Fibroblast of the conjunctiva (primary cell): ENCODE results near the gene ANKRD26.
"Not testable (repeated sequence)": the region's sequence is repeated elsewhere in the genome, so short reads cannot be mapped to it uniquely, and the experiment has no call there.

Experiments
- DNase-seq: peaks from one replicate; pipeline ENCODE4 v3.0.0-alpha.2; 2010; ENCODE audit warnings: low read depth

ANKRD26 gene

DNA sequence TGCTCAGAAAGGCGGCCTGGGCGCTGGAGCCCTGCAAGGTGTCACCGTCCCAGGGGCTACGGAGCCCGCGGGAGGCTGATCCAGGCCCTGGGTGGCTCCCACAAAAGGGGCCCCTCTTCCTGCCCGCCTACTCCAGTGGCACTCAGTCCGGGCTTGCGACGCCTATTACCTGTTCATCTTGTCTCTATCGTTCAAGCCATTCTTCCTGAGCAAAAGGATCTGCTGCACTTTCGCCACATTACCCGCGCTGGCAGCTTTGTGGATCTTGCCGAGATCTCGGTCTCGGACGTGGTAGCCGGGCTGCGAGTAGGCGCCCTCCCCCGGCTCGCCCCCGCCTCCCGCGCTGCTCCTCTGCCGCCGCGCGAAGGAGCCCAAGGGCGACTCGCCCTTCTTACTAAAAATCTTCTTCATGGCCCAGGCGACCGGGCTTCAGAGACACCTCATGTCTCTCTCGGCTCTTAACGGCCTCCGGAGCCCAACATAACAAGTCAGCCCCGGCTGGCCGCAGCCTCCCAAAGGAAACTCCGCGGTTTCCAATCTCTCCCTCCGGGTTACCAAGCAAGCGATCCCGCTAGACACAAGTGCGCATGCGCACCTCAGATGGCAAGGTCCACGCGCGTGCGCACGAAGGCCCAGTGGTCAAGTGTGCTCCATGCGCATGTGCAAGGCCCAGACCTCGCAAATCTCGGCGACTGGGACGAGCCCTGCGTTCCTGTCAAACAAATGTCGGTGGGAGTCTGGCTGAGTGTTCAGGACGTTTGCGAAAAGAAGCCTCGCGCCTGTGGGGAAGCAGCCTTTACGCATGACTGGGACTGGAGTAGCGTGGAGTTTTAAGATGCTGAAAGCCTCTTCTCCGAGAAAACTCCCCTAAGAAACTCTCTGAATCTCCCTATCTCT is at the start of gene ANKRD26:
TSS of gene ANKRD26 (minus strand) at position 579 of the 897 bp plus-strand sequence. CDS start at position 411, 168 bp downstream.
- peak; percentile 97 for DNase-seq

DNA sequence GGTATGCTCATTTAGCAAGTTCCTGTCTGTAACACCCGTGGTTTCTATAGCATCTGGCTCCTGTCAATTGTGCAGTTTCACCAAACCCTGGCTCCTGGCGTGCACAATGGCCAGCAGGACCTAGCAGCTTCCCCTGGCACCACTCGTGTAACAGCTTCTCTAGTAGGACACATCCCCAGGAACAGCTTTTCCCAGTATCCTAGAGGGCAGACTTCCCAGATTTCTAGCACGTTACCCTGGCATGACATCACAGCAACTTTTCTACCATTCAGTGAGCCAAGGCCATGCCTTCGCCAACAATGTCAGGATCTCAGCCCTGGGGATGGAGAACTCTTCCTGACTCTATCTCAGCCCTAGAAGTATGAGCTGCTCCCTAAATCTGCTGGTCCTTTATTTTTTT is 47.4 kb upstream of the ANKRD26 start:
- no peak for DNase-seq

DNA sequence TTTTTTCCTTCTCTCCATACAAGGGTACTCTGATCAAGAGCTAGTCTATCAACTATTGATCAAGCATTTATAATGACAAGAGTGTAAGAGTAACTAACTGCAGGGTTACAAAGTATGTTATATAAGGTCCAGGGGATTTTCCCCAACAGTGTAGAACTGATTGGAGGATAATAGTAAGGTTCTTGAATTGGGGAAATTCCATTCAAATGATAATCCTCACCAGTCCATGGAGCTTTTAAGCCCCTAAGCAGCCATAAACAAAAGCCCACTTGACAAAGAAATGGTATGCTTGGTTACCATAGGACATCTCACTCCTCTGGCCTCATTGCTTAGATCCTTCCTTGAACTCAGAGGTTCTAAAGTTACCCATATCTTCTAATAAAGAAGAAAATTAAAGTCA is 45.6 kb upstream of the ANKRD26 start:
- no peak for DNase-seq

DNA sequence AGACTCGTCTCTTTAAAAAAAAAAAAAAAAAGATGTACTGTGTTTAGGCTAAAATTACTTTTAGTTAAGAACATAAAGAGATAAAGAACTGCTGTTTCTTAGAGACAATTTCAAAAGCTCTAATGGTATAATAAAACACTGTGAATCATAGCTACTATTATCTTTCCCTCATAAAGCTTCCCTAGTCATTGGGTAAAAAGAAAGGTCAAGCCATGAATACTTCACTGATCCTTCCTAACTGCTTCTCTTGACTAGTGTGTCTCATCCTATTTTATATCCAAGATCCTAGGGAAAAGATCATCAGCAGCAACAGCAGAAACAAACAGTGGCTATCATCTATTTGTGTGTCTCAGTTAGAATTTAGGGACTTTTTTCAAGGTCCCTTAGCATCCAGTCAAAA is 43.4 kb upstream of the ANKRD26 start:
- DNase-seq = no peak

DNA sequence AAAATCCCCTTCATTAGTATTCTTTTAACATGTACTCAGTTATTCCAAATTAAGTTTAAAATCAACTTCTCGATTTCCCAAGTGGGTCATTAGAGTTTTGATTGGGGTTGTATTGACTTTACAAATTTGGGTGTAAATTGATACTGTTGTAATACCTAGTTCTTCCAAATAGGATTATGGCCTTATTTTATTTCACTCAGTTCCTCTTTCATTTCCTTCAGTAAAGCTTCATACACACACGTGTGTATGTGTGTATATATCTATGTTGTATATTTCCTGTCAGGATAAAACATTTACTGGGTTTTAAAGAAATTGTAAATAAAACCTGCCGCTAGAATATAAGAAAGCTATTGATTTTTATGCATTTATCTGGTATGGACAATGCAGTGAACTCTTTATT is 38.0 kb upstream of the ANKRD26 start:
- no peak for DNase-seq

DNA sequence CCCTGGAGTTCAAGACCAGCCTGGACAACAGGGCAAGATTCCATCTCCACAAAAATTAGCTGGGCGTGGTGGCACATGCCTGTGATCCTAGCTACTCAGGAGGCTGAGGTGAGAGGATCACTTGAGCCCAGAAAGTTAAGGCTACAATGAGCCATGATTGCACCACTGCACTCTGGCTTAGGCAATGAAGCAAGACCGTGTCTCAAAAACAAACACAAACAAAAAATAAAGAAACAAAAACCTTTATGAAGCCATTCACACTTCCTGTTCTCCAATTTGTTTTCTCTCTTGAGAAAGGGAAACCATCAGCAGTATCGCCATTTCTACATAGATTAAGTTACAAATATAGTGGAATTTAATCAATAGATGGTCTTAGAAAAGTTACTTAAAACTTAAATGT is 34.1 kb upstream of the ANKRD26 start:
- DNase-seq = no peak

DNA sequence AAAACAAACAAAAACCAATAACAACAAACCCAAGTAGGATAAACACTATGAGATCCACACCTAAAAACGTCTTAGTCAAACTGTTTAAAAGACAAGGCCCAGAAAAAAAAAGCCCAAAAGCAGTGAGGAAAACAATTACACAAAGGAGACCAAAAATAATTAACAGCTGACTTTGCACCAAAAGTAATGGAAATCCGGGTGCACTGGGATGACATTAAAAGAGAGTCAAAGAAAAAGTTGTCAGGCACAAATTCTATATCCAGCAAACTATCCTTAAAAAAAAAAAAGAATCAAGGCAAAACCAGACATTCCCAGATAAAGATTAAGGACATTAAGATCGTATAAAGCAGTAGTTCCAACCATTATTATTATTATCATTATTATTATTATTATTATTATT is 7.9 kb upstream of the ANKRD26 start:
- DNase-seq = no peak

DNA sequence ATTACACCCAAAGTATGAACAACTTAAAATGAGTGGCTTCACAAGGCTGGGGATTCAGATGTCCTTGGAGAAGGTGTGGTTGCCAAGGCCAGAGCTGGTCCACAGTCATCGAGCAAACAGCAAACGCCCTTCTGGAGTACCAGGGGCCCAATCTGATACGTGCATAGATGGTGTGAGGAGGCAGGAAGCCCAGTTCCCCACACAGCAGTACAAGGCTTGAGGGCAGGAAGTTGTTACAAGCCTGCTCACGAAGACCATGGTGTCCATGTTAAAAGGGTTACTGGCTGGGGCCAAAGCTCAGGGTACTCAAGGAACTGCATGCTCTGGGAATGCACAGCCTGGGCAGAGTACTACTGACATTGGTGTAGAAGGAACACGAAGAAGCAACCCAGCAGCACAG is 4.6 kb upstream of the ANKRD26 start:
- DNase-seq = no peak

DNA sequence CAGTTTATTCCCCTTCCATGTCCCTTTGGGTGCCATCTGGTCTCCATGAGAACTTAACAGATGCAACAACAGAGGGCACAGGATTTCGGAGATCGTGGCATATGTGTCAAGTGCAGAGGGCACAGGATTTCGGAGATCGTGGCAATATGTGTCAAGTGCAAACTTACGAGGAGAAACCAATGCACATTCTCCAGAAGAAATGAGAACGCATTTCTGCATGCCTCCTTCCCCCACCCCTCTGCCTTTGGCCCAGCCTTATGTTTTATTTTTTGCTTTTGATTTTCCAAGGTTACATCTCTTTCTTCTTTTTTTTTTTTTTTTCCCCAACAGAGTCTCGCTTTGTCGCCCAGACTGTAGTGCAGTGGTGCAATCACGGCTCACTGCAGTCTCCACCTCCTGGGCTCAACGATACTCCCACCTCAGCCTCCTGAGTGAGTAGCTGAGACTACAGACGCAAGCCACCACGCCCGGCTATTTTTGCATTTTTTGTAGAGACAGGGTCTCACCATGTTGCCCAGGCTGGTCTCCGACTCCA is 586 bp upstream of the ANKRD26 start:
- DNase-seq = no peak

DNA sequence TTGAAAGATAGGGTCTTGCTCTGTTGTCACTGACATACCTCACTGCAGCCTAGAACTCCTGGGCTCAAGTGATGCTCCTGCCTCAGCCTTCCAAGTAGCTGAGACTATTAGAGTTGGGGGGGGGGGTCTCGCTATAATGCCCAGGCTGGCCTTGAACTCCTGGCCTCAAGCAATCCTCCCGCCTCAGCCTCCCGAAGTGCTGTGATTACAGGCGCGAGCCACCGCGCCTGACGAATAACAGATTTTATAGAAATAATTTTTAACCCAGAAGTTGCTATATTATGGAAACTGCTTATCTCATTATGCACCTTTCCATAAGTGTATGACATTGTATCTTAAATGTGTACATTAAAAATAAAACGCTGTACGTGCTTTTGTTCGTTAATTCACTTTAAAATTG is 846 bp downstream of the ANKRD26 start:
- no peak for DNase-seq

DNA sequence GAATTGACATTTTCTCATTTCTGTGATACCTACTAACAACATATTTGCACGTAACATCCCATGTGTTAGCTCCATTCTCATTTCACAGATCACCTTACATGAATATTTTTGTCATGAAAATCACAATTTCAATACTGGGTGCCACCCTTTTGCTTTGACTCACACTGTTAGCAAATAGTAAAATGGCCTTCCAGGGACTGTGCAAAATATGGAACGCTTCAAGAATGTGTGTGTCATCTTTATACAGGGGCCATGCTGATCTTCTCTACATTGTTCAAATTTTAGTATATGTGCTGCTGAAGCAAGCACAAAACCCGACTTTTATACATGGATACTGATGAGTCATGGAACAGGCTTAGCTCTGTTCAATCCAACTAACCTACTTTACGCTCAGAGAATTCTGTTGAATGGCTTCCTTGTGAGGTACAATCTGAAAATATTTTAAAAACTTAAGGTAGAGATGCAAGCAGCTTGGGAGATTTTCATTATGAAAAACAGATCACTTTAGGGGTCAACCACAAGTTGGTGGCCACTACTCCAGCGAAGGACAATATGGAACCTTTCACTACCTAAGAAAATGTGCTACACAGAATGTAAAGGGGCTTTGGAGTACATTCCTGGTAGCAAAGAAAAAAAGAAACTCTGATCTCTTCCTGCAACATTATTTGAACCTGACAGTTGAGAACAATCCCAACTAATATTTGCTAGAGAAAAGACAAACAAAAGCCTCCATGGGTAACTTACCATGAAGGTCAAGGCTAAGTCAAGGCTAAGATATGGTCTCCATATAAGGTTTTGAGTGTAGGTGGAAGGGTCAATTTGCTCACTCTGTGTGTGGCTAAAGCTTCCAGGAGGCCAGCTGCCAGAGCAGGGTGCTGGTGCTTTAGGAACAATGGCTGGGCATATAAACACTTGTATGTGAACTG is 11.9 kb downstream of the ANKRD26 start:
- no peak for DNase-seq

DNA sequence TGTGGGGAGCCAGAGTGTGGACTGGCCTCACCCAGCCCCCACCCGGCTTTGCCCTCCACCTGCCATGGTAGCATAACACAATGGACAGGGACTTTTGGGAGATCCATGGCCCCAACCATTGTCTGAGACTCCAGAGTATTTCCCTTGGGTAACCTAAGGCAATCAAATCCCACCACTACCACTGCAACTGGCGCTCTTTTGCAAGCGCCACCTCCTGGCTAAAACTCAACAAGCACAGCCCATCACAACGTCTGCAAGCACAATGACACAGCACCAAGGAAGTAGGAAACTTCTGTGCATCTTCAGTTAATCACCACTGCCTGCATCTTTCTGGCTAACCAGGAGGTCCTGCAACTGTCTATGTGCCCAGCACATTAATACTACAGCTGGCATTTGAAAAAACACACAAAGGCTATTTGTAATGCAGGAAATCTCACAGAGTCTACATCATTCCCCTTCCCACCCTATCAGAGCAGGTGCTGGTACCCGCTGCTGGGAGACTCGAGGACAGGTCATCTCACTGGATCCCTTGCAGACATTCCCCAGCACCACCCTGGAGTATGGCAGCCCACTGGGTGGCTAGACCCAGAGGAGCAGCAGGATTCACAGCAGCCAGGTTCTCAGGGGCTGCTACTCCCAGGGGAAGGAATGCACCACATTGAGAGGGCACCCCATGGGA is 27.7 kb downstream of the ANKRD26 start:
- no peak for DNase-seq

DNA sequence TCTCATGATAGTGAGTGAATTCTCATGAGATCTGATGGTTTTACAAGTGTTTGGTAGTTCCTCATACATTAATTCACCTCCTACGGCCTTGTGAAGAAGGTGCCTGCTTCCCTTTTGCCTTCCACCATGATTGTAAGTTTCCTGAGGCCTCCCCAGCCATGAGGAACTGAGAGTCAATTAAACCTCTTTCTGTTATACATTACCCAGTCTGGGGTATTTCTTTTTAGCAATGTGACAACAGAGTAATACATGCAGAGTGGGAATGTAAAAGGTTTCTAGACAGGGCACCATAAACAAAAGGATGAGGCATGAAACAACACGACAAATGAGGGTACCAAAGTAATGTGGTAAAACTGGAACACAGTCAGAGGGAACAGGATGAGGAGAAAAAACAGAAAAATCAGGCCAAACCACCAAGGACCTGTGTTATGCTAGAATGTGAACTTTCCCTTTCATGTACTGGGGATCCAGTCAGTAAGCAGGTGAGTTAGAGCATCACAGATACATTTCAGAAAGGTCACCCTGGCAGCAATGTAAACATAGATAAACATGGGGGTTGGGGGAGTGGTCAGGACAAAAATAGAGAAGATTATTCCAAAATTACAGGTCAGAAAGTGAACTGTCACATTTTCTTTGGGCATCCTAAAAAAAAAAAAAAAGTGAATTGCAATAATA is 31.9 kb downstream of the ANKRD26 start:
- DNase-seq = no peak

DNA sequence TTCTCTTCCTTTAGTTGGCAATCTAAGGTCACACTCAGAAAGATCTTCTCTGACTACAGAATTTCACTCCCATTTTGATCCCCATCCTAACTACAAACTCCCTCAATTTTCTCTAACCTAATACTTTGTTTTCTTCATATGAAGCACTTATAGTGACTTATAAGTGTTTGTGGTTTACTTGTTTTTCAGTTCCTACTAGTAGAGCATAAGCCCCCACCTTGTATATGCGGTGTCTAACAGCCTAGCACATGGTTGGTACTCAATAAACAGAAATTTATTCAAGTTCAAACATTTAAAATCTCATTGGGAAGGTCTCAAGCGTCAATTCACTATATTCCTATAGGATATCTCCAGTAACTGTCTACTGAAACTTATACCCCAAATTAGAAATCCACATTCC is 35.2 kb downstream of the ANKRD26 start:
- DNase-seq = no peak

DNA sequence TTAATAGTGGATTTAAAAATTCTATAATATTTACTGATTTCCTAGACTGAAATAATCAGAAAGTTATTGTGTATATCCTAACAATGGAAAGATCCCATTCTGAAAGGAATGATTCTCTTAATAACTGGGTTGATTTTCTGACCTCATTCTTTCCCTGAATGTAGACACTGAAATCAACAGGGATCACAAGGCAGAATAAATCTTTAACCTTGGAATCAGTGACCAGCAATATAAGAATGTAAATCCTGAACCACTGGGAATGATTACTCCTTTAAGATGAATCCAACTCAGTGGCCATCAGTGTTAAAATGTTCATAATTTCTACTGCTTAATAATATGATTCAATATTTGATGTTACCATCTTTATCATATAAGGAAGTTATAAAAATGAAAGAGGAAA is 47.6 kb downstream of the ANKRD26 start:
- no peak for DNase-seq

DNA sequence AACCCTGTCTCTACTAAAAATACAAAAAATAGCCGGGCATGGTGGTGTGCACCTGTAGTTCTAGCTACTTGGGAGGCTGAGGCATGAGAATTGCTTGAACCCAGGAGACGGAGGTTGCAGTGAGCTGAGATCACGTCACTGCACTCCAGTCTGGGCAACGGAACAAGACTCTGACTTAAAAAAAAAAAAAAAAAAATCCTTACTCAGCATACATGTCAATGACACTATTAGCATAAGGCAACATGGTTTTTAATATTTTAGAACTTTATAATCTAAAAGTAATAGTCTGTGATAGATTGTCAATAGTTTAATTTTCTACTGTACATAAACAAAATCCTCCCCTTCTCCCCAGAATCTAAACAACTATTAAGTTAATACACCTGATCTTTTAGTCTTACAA is 55.0 kb downstream of the ANKRD26 start:
- not testable (repeated sequence) for DNase-seq

DNA sequence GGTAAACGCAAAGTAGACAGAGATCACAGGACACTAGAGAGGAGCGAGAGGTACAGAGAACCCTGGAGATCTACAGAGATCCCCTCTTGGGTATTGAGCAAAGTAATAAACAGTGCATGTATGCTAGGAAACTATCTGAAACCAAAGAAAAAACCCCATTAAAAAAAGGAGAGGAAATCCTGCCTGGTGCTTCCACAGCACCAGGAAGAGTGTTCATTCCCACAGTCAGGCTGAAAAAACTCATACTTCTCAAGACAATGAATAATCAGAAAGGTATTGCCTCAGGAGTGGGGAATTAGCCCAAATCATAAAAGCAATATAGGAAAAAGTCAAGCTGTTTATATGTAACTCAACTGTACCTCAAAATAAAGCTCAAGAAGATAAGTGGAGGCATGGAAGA is 59.1 kb downstream of the ANKRD26 start:
- DNase-seq = no peak

DNA sequence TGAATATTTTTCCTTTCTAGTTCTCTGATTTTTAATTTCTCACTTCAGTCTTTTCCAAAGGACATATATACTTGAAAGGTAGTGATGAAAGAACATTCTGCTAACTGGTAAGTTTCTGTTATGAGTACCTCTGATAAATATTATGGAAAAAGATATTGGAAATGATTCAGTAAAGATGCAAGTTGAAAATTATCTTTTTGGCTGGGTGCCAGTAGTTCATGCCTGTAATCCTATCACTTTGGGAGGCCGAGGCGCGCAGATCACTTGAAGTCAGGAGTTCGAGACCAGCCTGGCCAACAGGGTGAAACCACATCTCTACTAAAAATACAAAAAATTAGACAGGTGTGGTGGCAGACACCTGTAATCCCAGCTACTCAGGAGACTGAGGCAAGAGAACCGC is 62.1 kb downstream of the ANKRD26 start:
- no peak for DNase-seq

DNA sequence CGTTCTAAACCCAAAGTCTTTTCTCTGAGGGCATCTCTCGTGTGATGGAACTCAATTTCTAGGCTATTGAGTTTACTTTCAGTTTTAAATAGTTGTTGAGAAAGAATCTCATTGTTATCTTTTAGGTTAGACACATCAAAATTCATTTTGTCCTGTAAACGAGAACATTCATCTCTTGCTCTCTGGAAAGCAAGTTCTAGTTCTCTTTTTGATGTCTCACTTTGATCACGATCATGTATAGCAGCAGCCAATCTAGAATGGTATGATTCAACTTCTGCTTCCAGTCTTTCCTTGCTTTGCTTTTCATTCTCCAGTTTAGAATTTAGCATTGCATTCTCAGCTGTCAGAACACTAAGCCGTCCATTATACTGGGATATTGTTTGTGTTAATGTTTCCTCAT is 65.1 kb downstream of the ANKRD26 start:
- no peak for DNase-seq

DNA sequence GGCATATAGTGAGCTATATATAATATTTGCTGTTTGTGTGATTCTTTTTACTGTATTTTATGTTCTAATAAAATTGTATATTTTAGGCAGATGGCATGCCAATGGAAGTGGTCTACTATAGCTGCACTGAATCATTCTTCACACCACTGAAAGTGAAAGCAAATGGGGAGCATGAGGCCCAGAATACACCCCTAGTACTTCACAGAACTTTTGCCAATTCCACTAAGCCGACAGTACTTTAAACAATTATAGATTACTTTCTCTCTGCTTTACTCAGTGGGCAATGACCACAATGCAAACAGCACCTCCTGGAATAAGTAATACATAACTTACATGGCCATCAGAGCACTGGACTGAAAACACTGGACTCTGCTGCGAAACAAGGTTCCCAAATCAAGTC is 70.2 kb downstream of the ANKRD26 start:
- DNase-seq = no peak

DNA sequence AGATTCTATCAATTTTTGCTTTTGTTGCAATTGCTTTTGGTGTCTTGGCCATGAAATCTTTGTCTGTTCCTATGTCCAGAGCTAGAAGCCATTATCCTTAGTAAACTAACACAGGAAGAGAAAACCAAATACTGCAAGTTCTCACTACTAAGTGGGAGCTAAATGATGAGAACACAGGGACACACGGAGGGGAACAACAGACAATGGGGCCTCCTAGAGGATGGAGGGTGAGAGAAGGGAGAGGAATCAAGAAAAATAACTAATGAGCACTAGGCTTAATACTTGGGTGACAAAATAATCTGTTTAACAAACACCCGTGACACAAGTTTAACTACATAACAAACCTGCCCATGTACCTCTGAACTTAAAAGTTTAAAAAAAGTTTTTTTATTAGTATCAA is 78.2 kb downstream of the ANKRD26 start:
- DNase-seq = no peak

DNA sequence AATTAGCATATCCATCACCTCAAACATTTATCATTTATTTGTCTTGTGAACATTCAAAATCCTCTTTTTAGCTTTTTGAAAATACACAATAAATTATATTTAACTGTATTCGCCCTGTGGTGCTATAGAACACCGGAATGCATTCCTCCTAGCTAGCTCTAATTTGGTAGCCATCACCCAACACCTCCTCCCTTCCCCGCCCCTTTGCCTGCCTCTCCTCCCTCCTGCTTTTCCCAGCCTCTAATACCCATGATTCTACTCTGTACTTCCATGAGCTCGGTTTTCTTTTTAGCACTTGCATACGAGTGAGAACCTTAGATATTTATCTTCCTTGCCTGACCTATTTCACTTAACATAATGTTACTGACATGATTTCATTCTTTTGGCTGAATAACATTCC is 80.1 kb downstream of the ANKRD26 start:
- no peak for DNase-seq
